ENCODE results near the gene SLC17A8. TPM values are rescaled to one million over a fixed set of nuclear protein-coding genes. Genes with fewer than 3 reads are reported as not detected.

Gene SLC17A8
- total and polyA plus RNA-seq, 2 donors from 2014 or later, result 0.09 to 0.16 TPM

DNA sequence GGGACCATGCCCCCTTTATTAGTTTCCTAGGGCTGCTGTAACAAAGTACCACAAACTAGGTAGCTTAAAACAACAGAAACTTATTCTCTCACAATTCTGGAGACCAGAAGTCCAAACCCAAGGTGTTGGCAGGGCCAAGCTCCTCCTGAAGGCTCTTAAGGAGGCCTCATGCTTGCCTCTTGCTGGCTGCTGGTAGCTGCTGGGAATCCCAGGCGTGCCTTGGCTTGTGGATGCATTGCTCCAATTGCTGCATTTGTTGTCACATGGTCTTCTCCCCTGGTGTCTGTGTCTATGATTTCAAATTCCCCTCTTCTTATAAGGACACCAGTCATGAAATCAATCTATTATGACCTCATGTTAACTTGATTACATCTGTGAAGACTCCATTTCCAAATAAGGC, 11.2 kb downstream of the SLC17A8 start:
- Histone ChIP-seq H3K4me3 (ENCODE audit: low read length in 3 of 3) (no peak overlapping the region), H3K27ac (ENCODE audit: low read depth in 2 of 2, low read length in 2 of 2) (no peak overlapping the region), H3K9ac (ENCODE audit: low read length in 3 of 3) (no peak overlapping the region), H3K9me3 (ENCODE audit: control insufficient read depth in 2 of 3, insufficient read depth in 1 of 3, low read length in 3 of 3) (no peaks in the 10 kb centered on the region), H3K27me3 (ENCODE audit: control insufficient read depth, insufficient read depth, low read length) (no peaks in the 10 kb centered on the region), H3K36me3 (ENCODE audit: control insufficient read depth in 2 of 3, insufficient read depth in 3 of 3, low read length in 3 of 3) (no peaks in the 10 kb centered on the region), H3K4me1 (ENCODE audit: control insufficient read depth in 2 of 3, insufficient read depth in 2 of 3, low read depth in 1 of 3, low read length in 3 of 3) (no peaks in the 10 kb centered on the region)
- TF ChIP-seq, protein P1, sequence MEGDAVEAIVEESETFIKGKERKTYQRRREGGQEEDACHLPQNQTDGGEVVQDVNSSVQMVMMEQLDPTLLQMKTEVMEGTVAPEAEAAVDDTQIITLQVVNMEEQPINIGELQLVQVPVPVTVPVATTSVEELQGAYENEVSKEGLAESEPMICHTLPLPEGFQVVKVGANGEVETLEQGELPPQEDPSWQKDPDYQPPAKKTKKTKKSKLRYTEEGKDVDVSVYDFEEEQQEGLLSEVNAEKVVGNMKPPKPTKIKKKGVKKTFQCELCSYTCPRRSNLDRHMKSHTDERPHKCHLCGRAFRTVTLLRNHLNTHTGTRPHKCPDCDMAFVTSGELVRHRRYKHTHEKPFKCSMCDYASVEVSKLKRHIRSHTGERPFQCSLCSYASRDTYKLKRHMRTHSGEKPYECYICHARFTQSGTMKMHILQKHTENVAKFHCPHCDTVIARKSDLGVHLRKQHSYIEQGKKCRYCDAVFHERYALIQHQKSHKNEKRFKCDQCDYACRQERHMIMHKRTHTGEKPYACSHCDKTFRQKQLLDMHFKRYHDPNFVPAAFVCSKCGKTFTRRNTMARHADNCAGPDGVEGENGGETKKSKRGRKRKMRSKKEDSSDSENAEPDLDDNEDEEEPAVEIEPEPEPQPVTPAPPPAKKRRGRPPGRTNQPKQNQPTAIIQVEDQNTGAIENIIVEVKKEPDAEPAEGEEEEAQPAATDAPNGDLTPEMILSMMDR (IDR thresholded peaks at IDR 0.05; ENCODE audit: borderline replicate concordance, extremely low read depth, insufficient read depth), result no peak
- FAIRE-seq, result no peak
- intact Hi-C loops (cut with DNase I), result no loop called here
- no peak for DNase-seq

DNA sequence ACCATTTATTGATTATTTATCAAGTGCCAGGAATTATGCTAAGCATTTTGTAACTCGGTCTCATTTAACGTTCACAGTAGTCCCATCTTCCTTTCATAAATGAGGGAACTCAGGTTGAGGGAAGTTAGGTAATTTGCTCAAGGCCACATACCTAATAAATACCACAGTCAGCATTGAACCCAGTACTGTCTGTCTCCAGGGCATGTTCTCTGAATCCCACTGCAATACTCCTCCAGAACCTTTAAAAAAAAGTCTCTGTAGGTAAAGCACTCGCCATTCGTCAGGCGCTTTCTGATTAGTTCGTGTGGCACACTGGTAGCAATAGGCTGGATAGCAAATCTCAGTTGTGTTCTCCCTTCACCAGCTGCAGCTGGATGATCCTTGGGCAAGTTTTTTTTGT, 14.3 kb downstream of the SLC17A8 start:
- intact Hi-C loops (cut with DNase I), result no loop called here
- Histone ChIP-seq H3K27me3 (ENCODE audit: control insufficient read depth, insufficient read depth, low read length) (no peaks in the 10 kb centered on the region), H3K36me3 (ENCODE audit: control insufficient read depth in 2 of 3, insufficient read depth in 3 of 3, low read length in 3 of 3) (no peaks in the 10 kb centered on the region), H3K4me3 (ENCODE audit: low read length in 3 of 3) (no peak overlapping the region), H3K9me3 (ENCODE audit: control insufficient read depth in 2 of 3, insufficient read depth in 1 of 3, low read length in 3 of 3) (no peaks in the 10 kb centered on the region), H3K4me1 (ENCODE audit: control insufficient read depth in 2 of 3, insufficient read depth in 2 of 3, low read depth in 1 of 3, low read length in 3 of 3) (no peaks in the 10 kb centered on the region), H3K27ac (ENCODE audit: low read depth in 2 of 2, low read length in 2 of 2) (no peak overlapping the region), H3K9ac (ENCODE audit: low read length in 3 of 3) (no peak overlapping the region)
- TF ChIP-seq, protein P1 (IDR thresholded peaks at IDR 0.05; ENCODE audit: borderline replicate concordance, extremely low read depth, insufficient read depth), result no peak
- FAIRE-seq (no peak), DNase-seq (no peak)

DNA sequence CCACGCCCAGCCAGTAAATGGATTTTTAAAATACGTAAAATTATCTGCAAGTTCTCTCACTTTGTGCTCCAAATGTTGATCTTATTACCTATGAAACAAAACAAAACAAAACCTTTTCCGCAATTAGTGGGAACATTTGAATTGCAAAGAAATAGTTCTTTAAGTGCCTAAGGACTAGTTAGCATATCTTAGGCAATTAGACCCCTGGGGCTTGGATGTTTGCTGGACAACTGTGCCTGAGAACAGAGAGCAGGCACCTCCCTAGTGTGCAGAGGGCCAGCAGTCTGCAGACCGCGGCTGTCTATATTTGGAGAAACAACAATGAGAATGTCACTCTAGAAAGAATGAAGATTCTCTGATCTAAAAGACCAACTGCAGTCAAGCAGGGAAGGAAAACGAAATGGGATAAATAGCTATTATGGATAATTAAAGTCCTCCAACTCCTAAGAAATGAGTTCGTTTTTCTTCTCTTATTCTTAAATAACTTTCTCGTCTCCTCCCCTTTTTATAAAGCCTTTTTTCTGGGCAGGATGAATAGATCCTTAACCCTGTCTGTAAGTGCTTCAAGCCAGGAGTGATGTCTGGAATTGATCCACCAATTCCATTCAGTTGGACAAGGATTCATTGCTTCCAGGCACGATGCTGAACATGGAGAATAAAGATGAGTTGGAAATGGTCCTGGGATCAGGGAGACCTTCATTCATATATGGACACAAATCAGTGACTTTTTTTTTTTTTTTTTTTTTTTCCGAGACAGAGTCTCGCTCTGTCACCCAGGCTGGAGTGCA, 16.2 kb downstream of the SLC17A8 start:
- DNase-seq (no peak), FAIRE-seq (no peak)
- TF ChIP-seq, protein P1 (IDR thresholded peaks at IDR 0.05; ENCODE audit: borderline replicate concordance, extremely low read depth, insufficient read depth), result no peak
- Histone ChIP-seq H3K4me1 (ENCODE audit: control insufficient read depth in 2 of 3, insufficient read depth in 2 of 3, low read depth in 1 of 3, low read length in 3 of 3) (no peaks in the 10 kb centered on the region), H3K9me3 (ENCODE audit: control insufficient read depth in 2 of 3, insufficient read depth in 1 of 3, low read length in 3 of 3) (no peaks in the 10 kb centered on the region), H3K27me3 (ENCODE audit: control insufficient read depth, insufficient read depth, low read length) (no peaks in the 10 kb centered on the region), H3K4me3 (ENCODE audit: low read length in 3 of 3) (no peak overlapping the region), H3K27ac (ENCODE audit: low read depth in 2 of 2, low read length in 2 of 2) (no peak overlapping the region), H3K36me3 (ENCODE audit: control insufficient read depth in 2 of 3, insufficient read depth in 3 of 3, low read length in 3 of 3) (no peaks in the 10 kb centered on the region), H3K9ac (ENCODE audit: low read length in 3 of 3) (no peak overlapping the region)
- intact Hi-C loops (cut with DNase I), result no loop called here
